ENCODE measurements around the gene C19orf33.

The C19orf33 gene

GRCh38 chr19:38346837-38347236 is 42.8 kb downstream of the C19orf33 start:
- no peak for DNase-seq

GRCh38 chr19:38350883-38351282 is 46.8 kb downstream of the C19orf33 start:
- DNase-seq: no peak

DNA sequence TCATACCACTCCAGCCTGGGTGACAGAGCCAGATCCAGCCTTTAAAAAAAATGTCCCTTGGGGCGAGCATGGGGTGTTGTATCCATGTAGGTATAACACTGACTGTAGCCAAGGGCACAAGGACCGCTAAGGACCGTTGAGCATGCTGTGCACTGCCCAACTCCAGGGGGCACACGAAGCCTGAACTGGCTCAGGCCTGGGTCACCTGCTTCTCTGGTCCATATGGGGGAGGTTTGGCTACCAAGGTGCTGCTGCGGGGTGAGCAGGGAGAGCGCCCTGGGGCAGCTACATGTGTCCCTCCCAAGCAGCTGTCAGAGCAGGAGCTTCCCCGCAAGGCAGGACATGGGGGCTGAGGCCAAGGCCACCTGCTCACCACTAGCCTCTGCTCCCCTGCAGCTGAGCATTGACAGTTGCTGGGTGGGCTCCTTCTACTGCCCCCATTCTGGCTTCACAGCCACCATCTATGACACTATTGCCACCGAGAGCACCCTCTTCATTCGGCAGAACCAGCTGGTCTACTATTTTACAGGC is 47.9 kb downstream of the C19orf33 start:
- no peak for DNase-seq

DNA sequence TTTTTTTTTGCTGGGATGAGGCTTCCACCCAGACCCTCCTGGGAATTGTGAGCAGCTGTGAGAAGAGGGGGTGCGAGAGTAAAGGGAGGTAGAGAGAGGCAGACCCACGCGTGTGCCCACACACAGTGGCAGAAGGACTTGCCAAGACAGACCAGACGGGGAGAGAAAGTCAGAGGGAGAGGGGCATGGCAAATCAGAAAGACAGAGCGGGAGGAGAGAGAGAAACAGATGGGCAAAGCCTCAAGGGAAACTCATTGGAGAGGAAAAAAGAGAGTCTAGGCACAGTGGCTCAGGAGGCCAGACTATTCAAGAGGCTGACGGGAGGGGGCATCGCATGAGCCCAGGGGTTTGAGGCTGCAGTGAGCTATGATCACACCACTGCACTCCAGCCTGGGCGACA is 48.6 kb downstream of the C19orf33 start:
- DNase-seq: no peak
